Activated T-helper 17 cell treated with anti-CD3 and anti-CD28 coated beads, Interleukin-2, amount 50 U/mL, for 72 hours (primary cell): ENCODE results near the gene DGKI. TPM values are rescaled to one million over a fixed set of nuclear protein-coding genes. Genes with fewer than 3 reads are reported as not detected.
"Not testable (repeated sequence)": the region's sequence is repeated elsewhere in the genome, so short reads cannot be mapped to it uniquely, and the experiment has no call there.

Experiments used
- ATAC-seq: fragments of 150-1000 bp; cut with Tn5 transposase; replicated peaks from 2 replicates; pipeline ENCODE4 v1.10.0; 2021; ENCODE audit warnings: mild to moderate bottlenecking, moderate library complexity
- H3K27ac Mint-ChIP-seq: one replicate; pipeline ENCODE4 v1.8.0; 2022; ENCODE audit warnings: mixed read lengths
- H3K27me3 Mint-ChIP-seq: one replicate; pipeline ENCODE4 v1.8.0; 2022; ENCODE audit warnings: mixed read lengths
- H3K36me3 Mint-ChIP-seq: one replicate; pipeline ENCODE4 v1.8.0; 2022; ENCODE audit warnings: low read depth, mild to moderate bottlenecking, mixed read lengths
- H3K4me1 Mint-ChIP-seq: one replicate; pipeline ENCODE4 v1.8.0; 2022; ENCODE audit warnings: mixed read lengths
- H3K4me3 Mint-ChIP-seq: one replicate; pipeline ENCODE4 v1.8.0; 2022; ENCODE audit warnings: mild to moderate bottlenecking, mixed read lengths
- H3K9me3 Mint-ChIP-seq: one replicate; pipeline ENCODE4 v1.8.0; 2022; ENCODE audit warnings: mixed read lengths
- total RNA-seq, 2 donors: library from RNA; stranded (reverse); gene quantifications; one replicate each; pipeline ENCODE4 v1.2.3, GENCODE V29; 2022

The DGKI gene
- total RNA-seq, 2 donors from 2014 or later = 2.0 to 9.2 TPM

- no peak overlapping the region for H3K27ac Mint-ChIP-seq
- peaks cover 26% of the 10 kb centered on the region for H3K27me3 Mint-ChIP-seq
- ATAC-seq = no peak
- no peak overlapping the region for H3K4me3 Mint-ChIP-seq
- no peaks in the 10 kb centered on the region for H3K4me1 Mint-ChIP-seq
- no peaks in the 10 kb centered on the region for H3K9me3 Mint-ChIP-seq
- no peaks in the 10 kb centered on the region for H3K36me3 Mint-ChIP-seq
These were observed 11.2 kb downstream of the DGKI start for GRCh38 chr7:137835486-137836112.

GRCh38 chr7:137834552-137834951 is 12.2 kb downstream of the DGKI start:
- H3K9me3 Mint-ChIP-seq = no peaks in the 10 kb centered on the region
- no peak overlapping the region for H3K27ac Mint-ChIP-seq
- H3K4me1 Mint-ChIP-seq = no peaks in the 10 kb centered on the region
- no peaks in the 10 kb centered on the region for H3K36me3 Mint-ChIP-seq
- H3K4me3 Mint-ChIP-seq = no peak overlapping the region
- no peak for ATAC-seq
- H3K27me3 Mint-ChIP-seq = peaks cover 26% of the 10 kb centered on the region

GRCh38 chr7:137832990-137833389 is 13.8 kb downstream of the DGKI start:
- H3K9me3 Mint-ChIP-seq, H3K27ac Mint-ChIP-seq, H3K36me3 Mint-ChIP-seq, H3K4me1 Mint-ChIP-seq, ATAC-seq, H3K4me3 Mint-ChIP-seq: not testable (repeated sequence)
- peaks cover 25% of the 10 kb centered on the region for H3K27me3 Mint-ChIP-seq

- Mint-ChIP-seq H3K36me3 (no peaks in the 10 kb centered on the region), H3K4me1 (no peaks in the 10 kb centered on the region), H3K9me3 (no peaks in the 10 kb centered on the region), H3K4me3 (no peak overlapping the region), H3K27me3 (peaks cover 31% of the 10 kb centered on the region), H3K27ac (no peak overlapping the region)
- no peak for ATAC-seq
These were observed 14.4 kb downstream of the DGKI start for GRCh38 chr7:137832382-137832781.

GRCh38 chr7:137831555-137831954 is 15.2 kb downstream of the DGKI start:
- not testable (repeated sequence) for H3K36me3 Mint-ChIP-seq, H3K4me3 Mint-ChIP-seq, H3K9me3 Mint-ChIP-seq, ATAC-seq, H3K27ac Mint-ChIP-seq, H3K4me1 Mint-ChIP-seq
- peaks cover 34% of the 10 kb centered on the region for H3K27me3 Mint-ChIP-seq

GRCh38 chr7:137829337-137829992 is 17.3 kb downstream of the DGKI start:
- Mint-ChIP-seq H3K36me3 (no peaks in the 10 kb centered on the region), H3K27ac (no peak overlapping the region), H3K9me3 (no peaks in the 10 kb centered on the region), H3K4me1 (no peaks in the 10 kb centered on the region), H3K4me3 (no peak overlapping the region), H3K27me3 (peaks cover 24% of the 10 kb centered on the region)
- no peak for ATAC-seq

GRCh38 chr7:137828456-137828855 is 18.3 kb downstream of the DGKI start:
- Mint-ChIP-seq H3K4me3 (no peak overlapping the region), H3K36me3 (no peaks in the 10 kb centered on the region), H3K4me1 (no peaks in the 10 kb centered on the region), H3K9me3 (no peaks in the 10 kb centered on the region), H3K27ac (no peak overlapping the region), H3K27me3 (peaks cover 24% of the 10 kb centered on the region)
- ATAC-seq = no peak

GRCh38 chr7:137825489-137825888 is 21.3 kb downstream of the DGKI start:
- Mint-ChIP-seq H3K27me3 (peaks cover 28% of the 10 kb centered on the region), H3K4me1 (no peaks in the 10 kb centered on the region), H3K9me3 (no peaks in the 10 kb centered on the region), H3K36me3 (no peaks in the 10 kb centered on the region), H3K4me3 (no peak overlapping the region), H3K27ac (no peak overlapping the region)
- ATAC-seq = no peak

GRCh38 chr7:137820677-137821420 is 25.9 kb downstream of the DGKI start:
- no peak overlapping the region for H3K27ac Mint-ChIP-seq
- no peaks in the 10 kb centered on the region for H3K9me3 Mint-ChIP-seq
- H3K36me3 Mint-ChIP-seq = no peaks in the 10 kb centered on the region
- peaks cover 28% of the 10 kb centered on the region for H3K27me3 Mint-ChIP-seq
- ATAC-seq = no peak
- H3K4me1 Mint-ChIP-seq = no peaks in the 10 kb centered on the region
- no peak overlapping the region for H3K4me3 Mint-ChIP-seq

GRCh38 chr7:137820156-137820555 is 26.6 kb downstream of the DGKI start:
- H3K4me1 Mint-ChIP-seq = no peaks in the 10 kb centered on the region
- H3K27me3 Mint-ChIP-seq = peaks cover 28% of the 10 kb centered on the region
- no peak overlapping the region for H3K27ac Mint-ChIP-seq
- H3K9me3 Mint-ChIP-seq = no peaks in the 10 kb centered on the region
- no peaks in the 10 kb centered on the region for H3K36me3 Mint-ChIP-seq
- ATAC-seq = no peak
- H3K4me3 Mint-ChIP-seq = no peak overlapping the region

GRCh38 chr7:137818036-137818435 is 28.7 kb downstream of the DGKI start:
- Mint-ChIP-seq H3K4me3 (no peak overlapping the region), H3K27ac (no peak overlapping the region), H3K27me3 (peaks cover 28% of the 10 kb centered on the region), H3K9me3 (no peaks in the 10 kb centered on the region), H3K4me1 (no peaks in the 10 kb centered on the region), H3K36me3 (no peaks in the 10 kb centered on the region)
- ATAC-seq = no peak

- Mint-ChIP-seq H3K27me3 (peaks cover 30% of the 10 kb centered on the region), H3K4me1 (no peaks in the 10 kb centered on the region), H3K36me3 (no peaks in the 10 kb centered on the region), H3K9me3 (no peaks in the 10 kb centered on the region), H3K27ac (no peak overlapping the region), H3K4me3 (no peak overlapping the region)
- no peak for ATAC-seq
These were observed 30.0 kb downstream of the DGKI start for GRCh38 chr7:137816696-137817320.

GRCh38 chr7:137813541-137813940 is 33.2 kb downstream of the DGKI start:
- ATAC-seq = no peak
- Mint-ChIP-seq H3K9me3 (no peaks in the 10 kb centered on the region), H3K36me3 (no peaks in the 10 kb centered on the region), H3K27ac (no peak overlapping the region), H3K4me3 (no peak overlapping the region), H3K27me3 (peaks cover 28% of the 10 kb centered on the region), H3K4me1 (no peaks in the 10 kb centered on the region)

- H3K4me3 Mint-ChIP-seq = no peak overlapping the region
- H3K9me3 Mint-ChIP-seq = no peaks in the 10 kb centered on the region
- H3K27me3 Mint-ChIP-seq = peaks cover 29% of the 10 kb centered on the region
- no peak for ATAC-seq
- no peak overlapping the region for H3K27ac Mint-ChIP-seq
- no peaks in the 10 kb centered on the region for H3K36me3 Mint-ChIP-seq
- H3K4me1 Mint-ChIP-seq = no peaks in the 10 kb centered on the region
These were observed 36.5 kb downstream of the DGKI start for GRCh38 chr7:137810248-137810647.

GRCh38 chr7:137804836-137805235 is 41.9 kb downstream of the DGKI start:
- peaks cover 27% of the 10 kb centered on the region for H3K27me3 Mint-ChIP-seq
- ATAC-seq = no peak
- no peaks in the 10 kb centered on the region for H3K36me3 Mint-ChIP-seq
- H3K9me3 Mint-ChIP-seq = no peaks in the 10 kb centered on the region
- no peak overlapping the region for H3K27ac Mint-ChIP-seq
- no peaks in the 10 kb centered on the region for H3K4me1 Mint-ChIP-seq
- no peak overlapping the region for H3K4me3 Mint-ChIP-seq
